Stimulated activated CD8-positive, alpha-beta memory T cell treated with anti-CD3 and anti-CD28 coated beads, Interleukin-7, amount 100 ng/mL, for 48 hours (primary cell): Measurements from ENCODE around the gene CCDC110.
A peak's percentile ranks its signal among the peaks of the same experiment; 100 is the strongest.

ENCODE experiments used
- DNase-seq, 2 donors: peaks; one replicate each; pipeline ENCODE4 v3.0.0-alpha.2; 2020; ENCODE audit warnings: low read depth in 1 of 2; ENCODE audit errors: extremely low read depth in 1 of 2

CCDC110 gene

DNA sequence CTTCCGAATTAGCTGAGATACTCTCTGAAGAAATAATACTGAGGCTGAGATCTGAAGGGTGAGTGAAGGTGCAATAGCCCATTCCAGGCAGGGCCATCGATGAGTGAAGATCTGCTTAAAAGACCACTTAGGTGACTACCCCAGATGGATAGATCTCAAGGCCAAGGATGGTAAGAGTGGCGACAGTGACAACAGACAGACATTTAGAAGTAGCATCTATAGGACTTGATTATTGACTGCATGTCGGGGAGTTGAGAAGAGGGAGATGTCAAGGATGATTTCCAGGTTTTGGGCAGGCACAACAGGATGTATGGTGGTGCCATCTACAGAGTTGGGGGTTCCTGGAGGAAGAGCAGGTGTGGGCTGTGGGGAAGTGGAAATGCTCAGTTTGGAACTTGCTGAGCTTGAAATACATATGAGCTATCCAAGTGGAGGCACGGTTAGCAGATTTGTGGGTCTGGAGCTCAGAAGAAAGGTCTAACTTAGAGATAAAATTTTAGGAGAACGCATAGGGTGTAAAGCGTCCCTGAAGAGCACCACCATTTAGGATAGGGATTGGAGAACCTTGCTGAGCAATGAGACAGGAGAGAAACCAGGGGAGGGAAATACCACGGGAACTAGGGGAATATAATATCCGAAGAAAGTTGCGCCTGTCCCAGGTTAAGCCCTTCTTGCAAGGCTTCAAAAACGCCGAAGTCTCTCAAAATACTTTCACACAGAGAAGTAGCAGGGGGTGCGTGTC is 46.5 kb downstream of the CCDC110 start:
- DNase-seq, result no peak

DNA sequence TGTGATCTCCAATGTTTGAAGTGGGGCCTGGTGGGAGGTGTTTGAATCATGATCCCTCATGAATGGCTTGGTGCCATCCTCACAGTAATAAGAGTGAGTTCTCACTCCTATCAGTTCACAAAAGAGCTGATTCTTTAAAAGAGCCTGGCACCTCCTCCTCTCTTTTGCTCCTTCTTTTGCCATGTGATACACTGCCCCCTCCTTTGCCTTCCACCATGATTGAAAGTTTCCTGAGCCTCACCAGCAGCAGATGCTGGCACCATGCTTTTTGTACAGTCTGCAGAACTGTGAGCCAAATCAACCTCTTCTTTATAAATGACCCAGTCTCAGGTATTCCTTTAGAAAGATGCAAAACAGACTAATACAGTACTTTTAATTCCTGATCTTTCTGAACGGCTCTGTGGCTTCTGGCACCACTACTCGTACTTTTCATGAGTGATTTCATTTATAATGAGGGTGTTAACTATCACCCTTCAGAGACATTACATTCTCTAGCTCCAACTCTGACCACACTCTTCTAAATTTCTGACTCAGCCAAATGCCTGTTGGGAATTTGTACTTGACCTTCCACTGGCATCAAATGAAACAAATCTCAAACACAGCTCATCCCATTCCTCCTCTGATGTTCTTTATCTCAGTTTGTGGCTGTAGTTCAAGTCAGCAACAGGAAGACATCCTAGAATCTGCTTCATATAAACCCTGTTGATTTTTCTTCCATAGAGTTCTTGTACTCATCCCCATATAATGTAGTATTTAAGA is 50.0 kb downstream of the CCDC110 start:
- DNase-seq, result no peak

DNA sequence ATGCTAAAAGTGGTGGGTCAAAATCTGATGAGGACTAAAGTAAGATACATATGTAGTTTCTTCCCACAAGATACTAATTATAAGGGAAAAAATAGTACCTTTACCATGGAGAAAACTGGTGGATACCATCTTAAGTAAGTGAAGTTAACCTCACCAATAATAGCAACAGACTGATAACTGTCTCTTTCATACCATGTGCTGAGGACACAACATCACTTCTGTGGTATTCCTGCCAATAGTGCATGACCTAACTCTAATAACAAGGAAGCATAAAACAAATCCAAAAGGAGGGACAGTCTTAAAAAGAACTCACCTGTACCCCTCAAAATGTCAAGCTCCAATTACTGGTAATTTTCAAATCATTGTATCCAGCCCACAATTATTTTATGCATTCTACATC is 54.6 kb downstream of the CCDC110 start:
- no peak for DNase-seq

DNA sequence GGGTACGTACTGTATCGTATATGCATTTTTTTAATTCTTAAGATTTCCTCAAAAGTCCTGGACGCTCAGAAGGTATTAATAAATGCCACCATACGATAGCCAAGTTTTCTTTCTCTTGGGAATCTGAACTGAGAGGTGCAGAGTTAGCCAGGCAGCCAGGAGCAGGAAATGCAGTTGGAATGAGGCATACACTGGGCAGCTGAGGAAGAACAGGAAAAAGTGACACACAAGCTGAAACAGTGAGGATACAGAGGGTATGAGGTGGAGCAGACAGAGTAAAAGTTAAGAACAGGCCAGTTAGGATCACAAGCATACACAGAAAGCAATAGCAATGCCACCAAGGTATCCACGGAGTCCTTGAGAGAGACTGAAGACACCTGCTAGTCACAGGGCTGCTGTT is 59.1 kb downstream of the CCDC110 start:
- DNase-seq, result no peak

DNA sequence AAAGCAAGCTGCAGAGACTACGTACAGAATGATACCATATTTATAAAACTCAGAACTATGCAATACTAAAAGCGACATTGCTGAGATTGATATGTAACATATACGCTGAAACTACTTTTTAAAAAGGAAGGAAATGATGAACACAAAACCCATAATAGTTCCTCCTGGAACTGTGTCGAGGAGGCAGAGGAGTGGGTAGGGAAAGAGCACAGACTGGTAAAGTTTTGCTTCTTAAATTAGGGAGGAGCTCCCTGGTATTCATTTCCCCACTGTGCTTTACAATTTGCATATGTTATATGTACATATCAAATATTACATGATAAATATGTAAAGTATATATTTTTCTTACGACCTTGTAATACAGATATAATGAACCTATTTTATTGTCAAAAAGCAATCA is 59.7 kb downstream of the CCDC110 start:
- no peak for DNase-seq

DNA sequence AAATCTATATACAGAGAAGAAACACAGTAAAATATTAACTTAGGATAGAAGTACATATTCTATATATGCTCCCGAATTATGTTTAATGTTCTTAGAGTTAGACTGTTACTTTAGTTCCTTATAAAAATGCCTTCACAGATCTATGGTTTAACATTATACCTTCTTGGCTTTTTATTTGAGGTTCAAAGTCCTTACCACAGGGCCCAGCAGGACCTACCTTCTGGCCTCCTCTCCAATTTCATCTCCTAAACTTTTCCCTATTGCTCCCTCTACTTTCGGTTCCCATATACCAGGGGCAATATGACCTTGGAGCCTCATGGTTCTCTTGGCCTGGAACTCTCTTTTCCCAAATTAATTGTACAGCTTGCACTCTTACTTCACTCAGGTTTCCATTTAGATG is 63.1 kb downstream of the CCDC110 start:
- DNase-seq, result no peak

DNA sequence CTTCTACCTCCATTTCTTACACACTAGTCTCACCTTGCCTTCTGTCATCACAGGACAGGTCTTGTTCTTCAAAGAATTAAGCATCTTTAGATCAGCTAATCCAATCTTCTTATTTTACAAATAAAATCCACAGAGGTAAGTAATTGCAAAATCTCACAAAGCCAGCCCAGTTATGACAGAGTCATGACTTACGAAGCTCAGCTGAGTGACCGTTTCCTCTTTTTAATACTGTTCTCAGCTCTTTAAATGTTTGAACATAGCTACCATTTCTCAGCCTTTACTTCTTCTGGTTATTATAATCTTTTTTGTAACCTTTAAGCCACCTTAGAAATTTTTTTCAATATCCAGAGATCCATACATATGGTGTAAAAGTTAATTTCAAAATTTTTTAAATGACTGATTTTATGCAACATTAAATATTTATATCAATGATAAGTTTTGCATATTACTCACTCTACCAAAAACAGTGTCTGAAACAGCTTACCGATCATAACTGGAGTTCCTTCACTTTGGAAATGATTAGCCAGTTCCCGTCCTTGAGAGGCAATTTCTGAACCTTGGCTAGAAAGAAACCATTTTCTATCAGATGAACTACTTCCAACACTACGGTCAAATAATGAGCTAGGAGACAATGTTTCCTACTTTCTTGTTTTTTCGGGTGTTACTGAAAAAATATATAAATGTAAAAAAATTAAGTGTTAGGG is 66.1 kb downstream of the CCDC110 start:
- no peak for DNase-seq

DNA sequence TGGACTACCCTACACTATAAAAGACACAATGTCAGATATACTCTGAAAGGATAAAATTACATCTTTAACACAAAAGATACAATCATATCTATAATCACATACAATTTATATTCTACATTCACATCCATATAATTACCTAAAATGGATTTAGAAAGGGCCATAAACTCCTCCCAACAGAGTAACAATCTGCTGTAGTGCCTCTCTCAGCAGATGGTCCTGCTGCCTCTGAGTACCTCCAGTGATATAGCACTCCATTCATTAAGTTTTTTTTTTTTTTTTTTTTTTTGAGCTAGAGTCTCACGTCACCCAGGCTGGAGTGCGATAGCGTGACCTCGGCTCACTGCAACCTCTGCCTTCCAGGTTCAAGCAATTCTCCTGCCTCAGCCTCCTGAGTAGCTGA is 67.5 kb downstream of the CCDC110 start:
- DNase-seq, result no peak

DNA sequence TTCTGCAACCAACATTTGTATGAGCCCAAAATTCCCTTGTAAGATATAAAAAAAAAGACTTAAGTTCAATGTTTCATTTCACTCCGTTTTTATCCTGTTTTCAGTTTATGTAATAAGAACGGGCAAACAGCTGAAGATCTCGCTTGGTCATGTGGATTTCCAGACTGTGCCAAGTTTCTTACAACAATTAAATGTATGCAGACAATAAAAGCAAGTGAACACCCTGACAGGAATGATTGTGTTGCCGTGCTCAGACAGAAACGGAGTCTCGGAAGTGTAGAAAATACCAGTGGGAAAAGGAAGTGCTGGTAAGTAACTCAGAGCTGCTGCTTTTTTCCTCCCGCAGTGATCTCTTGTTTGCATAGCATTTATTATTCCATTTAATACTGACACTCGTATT is 72.1 kb downstream of the CCDC110 start:
- DNase-seq, result no peak

DNA sequence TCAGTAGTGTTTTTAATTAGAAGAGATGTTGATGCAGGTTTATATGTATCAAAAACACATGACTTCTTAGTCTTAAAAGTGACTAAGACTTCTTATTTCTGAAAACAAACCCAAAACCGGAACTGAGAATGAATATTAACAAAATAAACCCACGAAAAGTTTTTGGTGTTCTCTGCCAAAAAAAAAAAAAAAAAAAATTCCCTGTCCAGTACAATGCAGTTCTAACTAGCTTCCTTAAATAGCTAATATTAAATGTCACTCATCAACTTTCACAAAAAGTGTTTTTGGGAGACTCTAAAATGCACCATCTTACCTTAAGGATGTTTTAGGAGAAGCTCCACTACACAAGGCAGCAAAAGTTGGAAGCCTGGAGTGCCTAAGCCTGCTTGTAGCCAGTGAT is 72.9 kb downstream of the CCDC110 start:
- DNase-seq, result no peak

DNA sequence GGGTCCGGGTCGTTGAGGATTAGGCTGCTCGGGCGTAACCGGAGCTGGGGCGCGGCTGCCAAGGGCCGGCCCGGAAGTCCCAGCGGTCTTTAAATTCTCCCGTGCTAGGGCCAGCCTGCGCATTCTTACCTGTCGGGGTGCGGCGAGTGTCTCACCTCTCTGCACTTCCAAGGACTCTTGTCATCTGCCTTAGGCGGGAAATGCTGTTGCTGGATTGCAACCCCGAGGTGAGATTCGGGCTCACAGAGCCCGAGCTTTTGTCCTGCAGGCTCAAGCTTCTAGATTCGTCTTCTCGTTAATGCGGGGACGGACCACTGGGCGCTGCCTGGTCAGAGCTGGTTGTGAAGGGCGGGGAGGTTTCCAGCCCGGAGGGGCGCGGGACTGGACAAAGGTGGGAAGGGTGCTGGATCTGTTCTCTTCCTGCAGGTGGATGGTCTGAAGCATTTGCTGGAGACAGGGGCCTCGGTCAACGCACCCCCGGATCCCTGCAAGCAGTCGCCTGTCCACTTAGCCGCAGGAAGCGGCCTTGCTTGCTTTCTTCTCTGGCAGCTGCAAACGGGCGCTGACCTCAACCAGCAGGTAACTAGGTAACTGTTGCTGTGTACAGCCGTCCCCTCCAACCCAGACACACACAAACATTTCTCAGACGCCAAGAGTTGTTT is 74.7 kb downstream of the CCDC110 start, which contains the start of gene ANKRD37:
Gene ANKRD37, plus strand, starts transcription at position 118 of the 662 bp plus-strand sequence. Its CDS starts 83 bp downstream, at position 201.
- no peak for DNase-seq

DNA sequence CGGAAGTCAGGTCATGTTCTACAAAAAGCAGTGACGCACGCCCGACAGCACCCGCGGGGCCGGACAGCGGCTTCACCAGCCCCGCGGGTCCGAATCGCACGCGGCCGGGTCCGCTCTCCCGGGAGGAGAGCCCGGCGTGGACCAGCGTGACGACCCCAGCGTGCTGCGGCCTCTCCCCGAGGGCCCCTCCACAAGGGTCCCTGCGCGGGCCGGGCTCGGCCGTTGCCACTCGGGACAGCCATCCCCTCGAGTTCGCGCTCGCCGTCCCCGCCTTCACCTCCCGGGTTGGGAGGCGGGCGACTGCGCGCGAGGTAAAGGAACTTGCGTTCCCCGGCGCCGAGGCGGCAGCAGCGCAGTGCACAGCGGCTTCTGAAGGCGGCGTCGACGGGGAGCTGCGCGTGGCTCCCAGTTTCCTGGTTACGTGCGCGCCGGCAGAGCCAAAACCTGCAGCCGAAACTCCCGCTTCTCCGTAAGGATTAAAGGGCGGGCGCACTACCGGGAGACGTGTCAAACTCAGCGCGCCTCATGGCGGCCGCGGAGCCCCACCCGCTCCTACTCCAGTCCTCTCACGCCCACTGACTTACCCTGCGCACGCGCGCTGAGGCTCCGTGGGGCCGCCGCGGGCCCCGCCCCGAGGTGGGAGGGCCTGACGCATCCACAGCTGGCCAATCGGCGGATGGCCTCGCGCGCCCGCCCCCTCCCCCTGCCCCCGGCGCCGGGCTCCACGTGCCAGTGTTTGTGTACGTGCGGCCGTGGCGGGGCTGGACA is 75.4 kb downstream of the CCDC110 start:
- peak; percentile 89 to 98 for DNase-seq

DNA sequence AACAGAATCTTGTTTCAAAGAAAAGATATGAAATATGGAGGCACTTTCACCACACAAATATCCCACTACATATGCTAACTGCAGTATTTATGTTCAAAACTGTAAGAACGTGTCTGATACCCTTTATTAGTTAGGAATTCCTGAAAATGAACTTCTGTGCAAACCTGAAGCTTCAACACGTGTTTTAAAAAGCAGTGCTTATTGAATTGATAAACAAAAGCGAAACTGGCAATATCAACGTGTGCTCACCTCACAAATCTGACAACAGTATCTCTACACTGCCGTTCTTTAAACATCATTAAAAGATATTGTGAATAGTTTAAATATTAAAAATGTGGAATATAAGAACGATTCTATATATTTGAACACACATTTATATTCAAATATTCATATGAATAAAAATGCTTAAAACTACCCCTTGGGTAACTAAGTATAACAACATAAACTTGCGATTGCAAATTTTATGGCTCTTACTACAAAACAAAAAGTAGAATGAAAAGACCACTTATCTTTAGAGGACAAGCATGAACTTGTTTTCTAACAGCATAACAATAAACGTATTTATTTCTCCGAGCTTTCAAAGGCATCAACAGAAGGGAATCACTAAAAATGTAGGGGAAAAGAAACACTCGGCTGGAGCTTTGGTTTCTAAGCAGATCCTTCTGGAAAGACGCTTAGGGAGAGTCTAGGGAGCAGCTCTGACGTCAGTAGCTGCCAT is 76.1 kb downstream of the CCDC110 start, which contains the start of gene LRP2BP:
Gene LRP2BP, minus strand, starts transcription at position 687 of the 718 bp plus-strand sequence. CDS start 17,738 bp downstream, outside the sequence.
- DNase-seq, result no peak
